A549 (cell line): Measurements from ENCODE around the gene THPO. TPM values are rescaled to one million over a fixed set of nuclear protein-coding genes. Genes with fewer than 3 reads are reported as not detected.
"Not testable (repeated sequence)": the region's sequence is repeated elsewhere in the genome, so short reads cannot be mapped to it uniquely, and the experiment has no call there.

Experiments
- ATAC-seq, 2 experiments: fragments of 200-7000 bp in 1 of 2; fragments of >200 bp in 1 of 2; cut with Nextera tagmentation in 1 of 2; cut with Tn5 transposase in 1 of 2; 3 replicates each; pipeline versions ENCODE4 v1.8.0 to v1.9.1; 2018 to 2020; ENCODE audit warnings: mild to moderate bottlenecking in 1 of 2, moderate library complexity in 1 of 2
- CTCF ChIA-PET: fragments of 300-600 bp; sonication (Branson Sonifier 250); formaldehyde crosslinking; extraction: SDS; loops from one replicate; lab custom pipeline; 2021; ENCODE audit warnings: antibody characterized with exemption, inconsistent platforms; lab: Yijun Ruan, JAX
- POLR2A ChIA-PET: fragments of 350-600 bp; formaldehyde crosslinking; extraction: SDS; loops from one replicate; lab custom pipeline; 2021; ENCODE audit warnings: antibody characterized with exemption, inconsistent platforms; lab: Yijun Ruan, JAX
- DNase-seq, 2 experiments: peaks; one replicate each; pipeline versions ENCODE4 v3.0.0 to v3.0.0-alpha.2; 2011 to 2016; ENCODE audit warnings: low read depth in 1 of 2, low spot score in 1 of 2
- FAIRE-seq: peaks from 2 replicates; lab custom pipeline; 2011; peaks lifted over from hg19 to GRCh38; lab: Jason Lieb, UNC
- H3K27ac ChIP-seq, 2 experiments: fragments of >200 bp; sonication (Bioruptor Twin); formaldehyde crosslinking; 3 replicates each; pipeline ENCODE4 v1.5.1; 2016 to 2017
- H3K4me1 ChIP-seq: fragments of >200 bp; sonication (Bioruptor Twin); formaldehyde crosslinking; 3 replicates; pipeline ENCODE4 v1.6.1; 2016
- H3K4me2 ChIP-seq: fragments of >200 bp; sonication (Bioruptor Twin); formaldehyde crosslinking; 3 replicates; pipeline ENCODE4 v1.6.1; 2016
- H3K4me3 ChIP-seq: fragments of >200 bp; sonication (Bioruptor Twin); formaldehyde crosslinking; 3 replicates; pipeline ENCODE4 v1.5.1; 2016
- H3K9me3 ChIP-seq: fragments of >200 bp; sonication (Bioruptor Twin); formaldehyde crosslinking; 3 replicates; pipeline ENCODE4 v1.6.1; 2016
- CBX8 ChIP-seq: fragments of 200-600 bp; sonication (generic); IDR thresholded peaks from 2 replicates; pipeline ENCODE4 v1.6.1; 2016
- CHD2 ChIP-seq: fragments of 150-350 bp; IDR thresholded peaks from 2 replicates; pipeline ENCODE4 v1.6.1; 2014; ENCODE audit warnings: low read length; ENCODE audit not compliant: partially characterized antibody
- CHD4 ChIP-seq: fragments of 200-600 bp; sonication (generic); IDR thresholded peaks from 2 replicates; pipeline ENCODE4 v1.6.1; 2016; ENCODE audit warnings: antibody characterized with exemption, mild to moderate bottlenecking, borderline replicate concordance
- EHMT2 ChIP-seq: fragments of 200-600 bp; sonication (generic); IDR thresholded peaks from 2 replicates; pipeline ENCODE4 v1.6.1; 2016; ENCODE audit warnings: antibody characterized with exemption, low read depth, mild to moderate bottlenecking, moderate library complexity
- EP300 ChIP-seq, 2 experiments: fragments of >200 bp; sonication (Bioruptor Twin); formaldehyde crosslinking; IDR thresholded peaks; 2 replicates in 1 of 2; 3 replicates in 1 of 2; pipeline ENCODE4 v1.6.1; 2016 to 2017
- ESRRA ChIP-seq: fragments of 150-350 bp; IDR thresholded peaks from 2 replicates; pipeline ENCODE4 v1.6.1; 2014; ENCODE audit warnings: mild to moderate bottlenecking, low read length, borderline replicate concordance
- FOSB ChIP-seq: fragments of 250-450 bp; sonication (Bioruptor Pico); IDR thresholded peaks from 2 replicates; pipeline ENCODE4 v1.5.0; 2020; ENCODE audit warnings: mild to moderate bottlenecking, moderate library complexity
- HDAC2 ChIP-seq: fragments of 200-600 bp; sonication (generic); IDR thresholded peaks from 2 replicates; pipeline ENCODE4 v1.6.1; 2016
- KDM1A ChIP-seq: fragments of 200-600 bp; sonication (generic); IDR thresholded peaks from 2 replicates; pipeline ENCODE4 v1.6.1; 2016; ENCODE audit warnings: low read depth, mild to moderate bottlenecking
- KDM5A ChIP-seq: fragments of 200-600 bp; sonication (generic); IDR thresholded peaks from 2 replicates; pipeline ENCODE4 v1.6.1; 2016; ENCODE audit warnings: antibody characterized with exemption, mild to moderate bottlenecking
- MAZ ChIP-seq: fragments of 150-350 bp; IDR thresholded peaks from 2 replicates; pipeline ENCODE4 v1.6.1; 2014; ENCODE audit warnings: antibody characterized with exemption, low read depth, low read length, borderline replicate concordance
- NFE2L2 ChIP-seq: fragments of 150-350 bp; conservative IDR thresholded peaks from 2 replicates; pipeline ENCODE4 v1.6.1; 2014; ENCODE audit warnings: low read length
- NR3C1 ChIP-seq: fragments of >200 bp; sonication (Bioruptor Twin); formaldehyde crosslinking; IDR thresholded peaks from 3 replicates; pipeline ENCODE4 v1.6.1; 2017
- PBX3 ChIP-seq: IDR thresholded peaks from 2 replicates; pipeline ENCODE4 v1.6.1; 2012
- RAD21 ChIP-seq, 2 experiments: fragments of >200 bp in 1 of 2; sonication (Bioruptor Twin) in 1 of 2; formaldehyde crosslinking in 1 of 2; IDR thresholded peaks in 1 of 2; conservative IDR thresholded peaks in 1 of 2; 2 replicates in 1 of 2; 3 replicates in 1 of 2; pipeline ENCODE4 v1.6.1; 2012 to 2018; ENCODE audit warnings: inconsistent platforms in 1 of 2
- RARB ChIP-seq: fragments of 250-450 bp; sonication (Bioruptor Pico); IDR thresholded peaks from 2 replicates; pipeline ENCODE4 v1.8.0; 2021; ENCODE audit warnings: mild to moderate bottlenecking, moderate library complexity
- RCOR1 ChIP-seq: fragments of 150-350 bp; IDR thresholded peaks from 2 replicates; pipeline ENCODE4 v1.6.1; 2014; ENCODE audit warnings: antibody characterized with exemption, low read length, low read depth
- REST ChIP-seq: fragments of 200-600 bp; sonication (generic); IDR thresholded peaks from 2 replicates; pipeline ENCODE4 v1.6.1; 2016; ENCODE audit warnings: antibody characterized with exemption, mild to moderate bottlenecking, moderate library complexity
- RNF2 ChIP-seq: fragments of 200-600 bp; sonication (generic); IDR thresholded peaks from 2 replicates; pipeline ENCODE4 v1.6.1; 2016; ENCODE audit warnings: low read depth, mild to moderate bottlenecking, antibody characterized with exemption, moderate library complexity, borderline replicate concordance
- SMC3 ChIP-seq: fragments of >200 bp; sonication (Bioruptor Twin); formaldehyde crosslinking; IDR thresholded peaks from 3 replicates; pipeline ENCODE4 v1.6.1; 2018; ENCODE audit warnings: inconsistent platforms
- ZC3H11A ChIP-seq: fragments of 450-650 bp; IDR thresholded peaks from 2 replicates; pipeline ENCODE4 v1.6.1; 2014; ENCODE audit warnings: antibody characterized with exemption, mild to moderate bottlenecking
- WGBS: methylation state at CpG from one replicate; pipeline ENCODE4 v1.1.6; 2017; ENCODE audit errors: missing lambda C conversion rate; 5-methylcytosine and 5-hydroxymethylcytosine counted together
- polyA plus RNA-seq, 4 experiments: library from polyadenylated mRNA; depleted of rRNA in 3 of 4; stranded (reverse); fragments of >200 nt; fragmentation: RNase III in 1 of 4; extraction: RNeasy Plus Mini Kit Qiagen cat#74134 plus additional on column Dnase treatment in 1 of 4; gene quantifications; 2 replicates in 3 of 4; 3 replicates in 1 of 4; pipeline ENCODE4 v1.2.3, GENCODE V29; 2011 to 2017

THPO gene
- polyA plus RNA-seq, 2 of the 4 experiments (the other 2 are of a cell fraction): 0.06 TPM; not detected in 1

- Histone ChIP-seq H3K4me3 (no peak overlapping the region), H3K27ac (no peak overlapping the region), H3K4me1 (peaks cover 11% of the 10 kb centered on the region; the same call in 2 of the 3 replicates)
- ATAC-seq: no peak
- WGBS: 88% methylated on average over 3 of the region's 7 CpGs
- TF ChIP-seq CHD4 (no peak), CBX8 (no peak)
- TF ChIP-seq, all 56 proteins: peak for 0
- POLR2A ChIA-PET: no interaction called here
- CTCF ChIA-PET: interaction anchor here (2.2 kb wide), 1 partner anchor 12 kb away, joined by 9 read pairs; no protein-coding TSS in a partner anchor
- DNase-seq: no peak
- H3K9me3 ChIP-seq: no peaks in the 10 kb centered on the region
- no peak for FAIRE-seq
- no peak overlapping the region for H3K4me2 ChIP-seq
These were observed 36.1 kb downstream of the THPO start for GRCh38 chr3:184341925-184342324.

GRCh38 chr3:184339451-184340135 lies 38.4 kb downstream of the THPO start:
- H3K9me3 ChIP-seq, H3K4me3 ChIP-seq, ATAC-seq, POLR2A ChIA-PET, DNase-seq, H3K4me2 ChIP-seq, H3K27ac ChIP-seq, FAIRE-seq: not testable (repeated sequence)
- CTCF ChIA-PET: interaction anchor here (0.9 to 2.6 kb wide), 2 partner anchors 9 to 16 kb away, joined by 7 to 9 read pairs; no protein-coding TSS in a partner anchor
- 95% methylated on average over 17 of the region's 19 CpGs for WGBS
- peaks cover 18% of the 10 kb centered on the region; the same call in 2 of the 3 replicates for H3K4me1 ChIP-seq

GRCh38 chr3:184339001-184339400 lies 39.0 kb downstream of the THPO start:
- Histone ChIP-seq H3K27ac (no peak overlapping the region), H3K4me2 (no peak overlapping the region), H3K4me3 (no peak overlapping the region), H3K4me1 (peaks cover 24% of the 10 kb centered on the region; the same call in 2 of the 3 replicates), H3K9me3 (no peaks in the 10 kb centered on the region)
- CTCF ChIA-PET: interaction anchor here (0.9 to 2.6 kb wide), 2 partner anchors 10 to 16 kb away, joined by 7 to 9 read pairs; no protein-coding TSS in a partner anchor
- FAIRE-seq (no peak), ATAC-seq (no peak), DNase-seq (no peak)
- TF ChIP-seq FOSB (CRISPR knock-in tag): no peak
- no peak for TF ChIP-seq CHD2
- TF ChIP-seq PBX3: no peak
- TF ChIP-seq EHMT2: no peak
- no peak for TF ChIP-seq NR3C1
- TF ChIP-seq REST: no peak
- TF ChIP-seq KDM1A: no peak
- no peak for TF ChIP-seq SMC3
- no peak for TF ChIP-seq ESRRA
- no peak for TF ChIP-seq RARB (CRISPR knock-in tag)
- TF ChIP-seq CHD4: no peak
- POLR2A ChIA-PET: no interaction called here
- 86% methylated on average over 7 of the region's 8 CpGs for WGBS

GRCh38 chr3:184338511-184338945 lies 39.5 kb downstream of the THPO start:
- ChIA-PET CTCF (interaction anchor here (0.9 to 2.6 kb wide), 2 partner anchors 10 to 17 kb away, joined by 7 to 9 read pairs; no protein-coding TSS in a partner anchor), POLR2A (no interaction called here)
- Histone ChIP-seq H3K4me2 (no peak overlapping the region), H3K4me1 (peaks cover 28% of the 10 kb centered on the region; the same call in 2 of the 3 replicates), H3K27ac (no peak overlapping the region), H3K9me3 (no peaks in the 10 kb centered on the region), H3K4me3 (no peak overlapping the region)
- DNase-seq (no peak), ATAC-seq (no peak), FAIRE-seq (no peak)
- WGBS: 99% methylated on average over 15 of the region's 37 CpGs
- TF ChIP-seq NFE2L2 (no peak), KDM5A (no peak), RNF2 (no peak), EP300 (IDR thresholded peaks at IDR 0.05) (no peak), RCOR1 (no peak), HDAC2 (no peak), REST (no peak), RAD21 (conservative IDR thresholded peaks at IDR 0.05 in 1 of 2, IDR thresholded peaks at IDR 0.05 in 1 of 2) (no peak), FOSB (CRISPR knock-in tag) (no peak), ZC3H11A (no peak), MAZ (no peak)
